ENCODE results near the gene SH3GL1.

Gene SH3GL1

GRCh38 chr19:4449022-4449638 lies 48.8 kb upstream of the SH3GL1 start:
- ATAC-seq, result no peak
- TF ChIP-seq TSHZ2 (CRISPR knock-in tag; IDR thresholded peaks at IDR 0.05), result no peak
- no peak for TF ChIP-seq BACH2 (CRISPR knock-in tag; IDR thresholded peaks at IDR 0.05; ENCODE audit: borderline replicate concordance)
- no peak for TF ChIP-seq ZC3H10 (CRISPR knock-in tag; IDR thresholded peaks at IDR 0.05)
- TF ChIP-seq GLIS3 (CRISPR knock-in tag; IDR thresholded peaks at IDR 0.05), result no peak
- TF ChIP-seq ZNF8 (CRISPR knock-in tag; IDR thresholded peaks at IDR 0.05), result no peak
- no peak for TF ChIP-seq ZFP3 (CRISPR knock-in tag; IDR thresholded peaks at IDR 0.05)

GRCh38 chr19:4448147-4448985 lies 48.0 kb upstream of the SH3GL1 start:
- TF ChIP-seq GLIS3 (CRISPR knock-in tag; IDR thresholded peaks at IDR 0.05) (no peak), ZNF70 (CRISPR knock-in tag; IDR thresholded peaks at IDR 0.05) (no peak), ZC3H10 (CRISPR knock-in tag; IDR thresholded peaks at IDR 0.05) (no peak), CREB5 (CRISPR knock-in tag; IDR thresholded peaks at IDR 0.05; ENCODE audit: low read depth) (no peak), PPARA (CRISPR knock-in tag; IDR thresholded peaks at IDR 0.05; ENCODE audit: borderline replicate concordance) (no peak), CSRNP3 (CRISPR knock-in tag; IDR thresholded peaks at IDR 0.05) (no peak), OSR1 (CRISPR knock-in tag; IDR thresholded peaks at IDR 0.05) (no peak), POU6F1 (CRISPR knock-in tag; IDR thresholded peaks at IDR 0.05; ENCODE audit: borderline replicate concordance, low read depth) (no peak), TCF4 (CRISPR knock-in tag; IDR thresholded peaks at IDR 0.05; ENCODE audit: borderline replicate concordance) (no peak), ZNF8 (CRISPR knock-in tag; IDR thresholded peaks at IDR 0.05) (no peak), BACH2 (CRISPR knock-in tag; IDR thresholded peaks at IDR 0.05; ENCODE audit: borderline replicate concordance) (no peak), CSDC2 (CRISPR knock-in tag; IDR thresholded peaks at IDR 0.05) (no peak), ZFP30 (CRISPR knock-in tag; IDR thresholded peaks at IDR 0.05) (no peak)
- ATAC-seq, result no peak

GRCh38 chr19:4447327-4448146 lies 47.2 kb upstream of the SH3GL1 start:
- TF ChIP-seq CSRNP3 (CRISPR knock-in tag; IDR thresholded peaks at IDR 0.05) (no peak), POU6F1 (CRISPR knock-in tag; IDR thresholded peaks at IDR 0.05; ENCODE audit: borderline replicate concordance, low read depth) (no peak), ZFP30 (CRISPR knock-in tag; IDR thresholded peaks at IDR 0.05) (no peak), SNAI2 (CRISPR knock-in tag; IDR thresholded peaks at IDR 0.05) (no peak), ARNTL (CRISPR knock-in tag; IDR thresholded peaks at IDR 0.05; ENCODE audit: borderline replicate concordance, low read depth) (no peak), GLIS3 (CRISPR knock-in tag; IDR thresholded peaks at IDR 0.05) (no peak), OSR1 (CRISPR knock-in tag; IDR thresholded peaks at IDR 0.05) (no peak), ZNF8 (CRISPR knock-in tag; IDR thresholded peaks at IDR 0.05) (no peak), ESRRG (CRISPR knock-in tag; IDR thresholded peaks at IDR 0.05) (no peak)

More at GRCh38 chr19:4447327-4448146, 47.2 kb upstream of the SH3GL1 start:
- no peak for ATAC-seq

Data from SK-N-SH treated with all-trans-retinoic acid at 6 μM for 48 hours (cell line).